Adrenal gland (tissue), 5 donors: ENCODE results near the gene ATP23.

Experiments used
- CTCF ChIP-seq, 6 experiments: fragments of 450-650 bp in 4 of 6; fragments of 200-600 bp in 2 of 6; sonication (generic) in 1 of 6; IDR thresholded peaks; 1 replicate in 5 of 6; 2 replicates in 1 of 6; pipeline versions ENCODE4 v1.5.1 to v1.8.0; 2016 to 2021; ENCODE audit warnings: antibody characterized with exemption in 6 of 6, mild to moderate bottlenecking in 2 of 6, moderate library complexity in 1 of 6
- POLR2A ChIP-seq, 2 donors: fragments of 450-650 bp; IDR thresholded peaks; one replicate each; pipeline ENCODE4 v1.6.1; 2017; ENCODE audit warnings: antibody characterized with exemption in 2 of 2, mild to moderate bottlenecking in 2 of 2, moderate library complexity in 1 of 2
- donor health status: DM: no; HTN: no; CAD: no.

- TF ChIP-seq CTCF (IDR thresholded peaks at IDR 0.05) = no peak
- no peak for TF ChIP-seq POLR2A (IDR thresholded peaks at IDR 0.05)
Measured at GRCh38 chr12:57966536-57966935, 25.2 kb downstream of the ATP23 start.
